SK-N-SH (cell line): Measurements from ENCODE around the gene CAMTA2. TPM values are rescaled to one million over a fixed set of nuclear protein-coding genes. Genes with fewer than 3 reads are reported as not detected.
A peak's percentile ranks its signal among the peaks of the same experiment; 100 is the strongest.

Source experiments
- CTCF ChIA-PET: fragments of 300-600, 350-600 bp; formaldehyde crosslinking; extraction: SDS; loops from one replicate; lab custom pipeline; 2021; lab: Yijun Ruan, JAX
- POLR2A ChIA-PET: fragments of 350-600 bp; sonication (Branson Sonifier 250); formaldehyde crosslinking; extraction: SDS; loops from one replicate; lab custom pipeline; 2020; ENCODE audit warnings: antibody characterized with exemption, inconsistent platforms; lab: Yijun Ruan, JAX
- DNase-seq: peaks from one replicate; pipeline ENCODE4 v3.0.0; 2012
- H2AFZ ChIP-seq: fragments of 200-600 bp; sonication (generic); 2 replicates; pipeline ENCODE4 v1.8.1; 2016; ENCODE audit warnings: antibody characterized with exemption, mild to moderate bottlenecking, low read depth
- H3F3A ChIP-seq: fragments of 200-600 bp; sonication (generic); replicated peaks from 2 replicates; pipeline ENCODE3; 2016; ENCODE audit warnings: antibody characterized with exemption, mild to moderate bottlenecking; ENCODE audit not compliant: insufficient read depth
- H3K27ac ChIP-seq, 2 experiments: fragments of 200-500 bp in 1 of 2; fragments of 200-600 bp in 1 of 2; sonication (Bioruptor generic) in 1 of 2; sonication (generic), shearing (Covaris generic) in 1 of 2; 2 replicates each; pipeline versions ENCODE4 v1.5.1 to v1.6.1; 2014 to 2016; ENCODE audit warnings: low read depth in 2 of 2, inconsistent platforms in 1 of 2, low read length in 1 of 2, mild to moderate bottlenecking in 1 of 2, mixed read lengths in 1 of 2
- H3K27me3 ChIP-seq: fragments of 200-600 bp; sonication (generic), shearing (Covaris generic); 2 replicates; pipeline ENCODE4 v1.6.1; 2016; ENCODE audit warnings: mixed run types; ENCODE audit not compliant: insufficient read depth
- H3K36me3 ChIP-seq, 2 experiments: fragments of 200-500 bp in 1 of 2; fragments of 200-600 bp in 1 of 2; sonication (Bioruptor generic) in 1 of 2; sonication (generic) in 1 of 2; replicated peaks in 1 of 2; 2 replicates each; pipeline versions ENCODE3 to v1.5.1; 2014 to 2016; ENCODE audit warnings: low read length in 1 of 2, mild to moderate bottlenecking in 1 of 2; ENCODE audit not compliant: insufficient read depth in 2 of 2, control insufficient read depth in 1 of 2
- H3K4me1 ChIP-seq, 2 experiments: fragments of 200-500 bp in 1 of 2; fragments of 200-600 bp in 1 of 2; sonication (Bioruptor generic) in 1 of 2; sonication (generic), shearing (Covaris generic) in 1 of 2; 2 replicates each; pipeline versions ENCODE4 v1.5.1 to v1.6.1; 2014 to 2016; ENCODE audit warnings: low read depth in 1 of 2, low read length in 1 of 2, mixed run types in 1 of 2; ENCODE audit not compliant: insufficient read depth in 2 of 2, control insufficient read depth in 1 of 2
- H3K4me2 ChIP-seq: fragments of 200-600 bp; sonication (generic), shearing (Covaris generic); 2 replicates; pipeline ENCODE4 v1.6.1; 2017; ENCODE audit warnings: mixed run types
- H3K4me3 ChIP-seq, 2 experiments: fragments of 200-500 bp in 1 of 2; fragments of 200-600 bp in 1 of 2; sonication (Bioruptor generic) in 1 of 2; sonication (generic), shearing (Covaris generic) in 1 of 2; 2 replicates each; pipeline versions ENCODE4 v1.5.1 to v1.8.1; 2014 to 2016; ENCODE audit warnings: low read depth in 2 of 2, inconsistent platforms in 1 of 2, low read length in 1 of 2, mild to moderate bottlenecking in 1 of 2, mixed read lengths in 1 of 2, moderate library complexity in 1 of 2
- H3K79me2 ChIP-seq: fragments of 200-600 bp; sonication (generic); 2 replicates; pipeline ENCODE4 v1.8.1; 2017; ENCODE audit warnings: mild to moderate bottlenecking; ENCODE audit not compliant: insufficient read depth
- H3K9ac ChIP-seq: fragments of 200-600 bp; sonication (generic); 2 replicates; pipeline ENCODE4 v1.6.1; 2017; ENCODE audit warnings: mixed run types
- H3K9me2 ChIP-seq: fragments of 200-600 bp; sonication (generic); 2 replicates; pipeline ENCODE4 v1.6.1; 2017; ENCODE audit warnings: mixed run types
- H3K9me3 ChIP-seq: fragments of 200-600 bp; sonication (generic); 2 replicates; pipeline ENCODE4 v1.6.1; 2017; ENCODE audit warnings: mixed run types, mild to moderate bottlenecking, moderate library complexity
- H4K20me1 ChIP-seq: fragments of 200-600 bp; sonication (generic); 2 replicates; pipeline ENCODE4 v1.6.1; 2017; ENCODE audit warnings: mild to moderate bottlenecking, mixed run types; ENCODE audit not compliant: insufficient read depth
- CHD2 ChIP-seq: fragments of 150-350 bp; IDR thresholded peaks from 2 replicates; pipeline ENCODE4 v1.6.1; 2018; ENCODE audit warnings: low read length; ENCODE audit not compliant: partially characterized antibody
- ELF1 ChIP-seq: IDR thresholded peaks from 2 replicates; pipeline ENCODE4 v1.4.0; 2012
- FOSL2 ChIP-seq: IDR thresholded peaks from 2 replicates; pipeline ENCODE4 v1.4.0; 2012; ENCODE audit warnings: low read depth, mild to moderate bottlenecking, moderate library complexity, borderline replicate concordance
- FOXJ3 ChIP-seq: sonication (generic); formaldehyde crosslinking; IDR thresholded peaks from 2 replicates; pipeline ENCODE4 v1.5.1; 2020; ENCODE audit warnings: mild to moderate bottlenecking, missing genetic modification reagents
- GABPA ChIP-seq: IDR thresholded peaks from 2 replicates; pipeline ENCODE4 v1.4.0; 2012; ENCODE audit warnings: low read depth, mild to moderate bottlenecking
- JUND ChIP-seq: IDR thresholded peaks from 2 replicates; pipeline ENCODE4 v1.4.0; 2012
- MXI1 ChIP-seq: IDR thresholded peaks from 2 replicates; pipeline ENCODE4 v1.6.1; 2012; ENCODE audit warnings: mild to moderate bottlenecking, low read depth, low read length, improper control_type of control experiment
- NFIC ChIP-seq: IDR thresholded peaks from 2 replicates; pipeline ENCODE4 v1.4.0; 2012; ENCODE audit warnings: borderline replicate concordance
- PBX3 ChIP-seq: IDR thresholded peaks from 2 replicates; pipeline ENCODE4; 2012
- RAD21 ChIP-seq: IDR thresholded peaks from 2 replicates; pipeline ENCODE4 v1.6.1; 2012; ENCODE audit warnings: mild to moderate bottlenecking, low read length
- RXRA ChIP-seq: IDR thresholded peaks from 2 replicates; pipeline ENCODE4 v1.4.0; 2012; ENCODE audit warnings: low read depth, mild to moderate bottlenecking, borderline replicate concordance
- SIN3A ChIP-seq: IDR thresholded peaks from 2 replicates; pipeline ENCODE4 v1.6.1; 2012; ENCODE audit warnings: low read depth, mild to moderate bottlenecking, low read length, moderate library complexity, borderline replicate concordance
- TEAD4 ChIP-seq: IDR thresholded peaks from 2 replicates; pipeline ENCODE4 v1.4.0; 2012; ENCODE audit warnings: mild to moderate bottlenecking, borderline replicate concordance; ENCODE audit not compliant: insufficient read depth
- USF1 ChIP-seq: IDR thresholded peaks from 2 replicates; pipeline ENCODE4 v1.4.0; 2012; ENCODE audit warnings: low read depth, borderline replicate concordance
- USF2 ChIP-seq: fragments of 150-350 bp; IDR thresholded peaks from 2 replicates; pipeline ENCODE4 v1.6.1; 2017; ENCODE audit warnings: antibody characterized with exemption, low read length, low read depth, borderline replicate concordance
- YY1 ChIP-seq: IDR thresholded peaks from 2 replicates; pipeline ENCODE4 v1.4.0; 2012; ENCODE audit warnings: low read depth, mild to moderate bottlenecking
- ZBTB33 ChIP-seq: IDR thresholded peaks from 2 replicates; pipeline ENCODE4 v1.4.0; 2012; ENCODE audit warnings: low read depth, borderline replicate concordance
- WGBS: methylation state at CpG from one replicate; pipeline ENCODE4 v1.1.6; 2017; ENCODE audit warnings: low lambda C conversion rate; 5-methylcytosine and 5-hydroxymethylcytosine counted together
- polyA plus RNA-seq, 3 experiments: library from polyadenylated mRNA; depleted of rRNA; stranded (reverse); fragments of >200 nt; gene quantifications; 2 replicates each; pipeline ENCODE4 v1.2.3, GENCODE V29; 2012

Gene CAMTA2
- polyA plus RNA-seq, 1 of the 3 experiments (the other 2 are of a cell fraction), result 27.0 TPM

- ChIA-PET CTCF (interaction anchor here (0.8 to 6.6 kb wide), 9 partner anchors 11 to 94 kb away, joined by 3 to 52 read pairs (median 4); partner anchors contain the start of genes CAMTA2, CHRNE, ENO3 and SLC25A11), POLR2A (interaction anchor here (1.5 to 4.2 kb wide), 4 partner anchors 16 to 29 kb away, joined by 3 to 56 read pairs (median 34); partner anchors contain the start of genes ENO3, INCA1, KIF1C and PFN1)
- WGBS, result 31% methylated on average over 23 of the region's 23 CpGs
- no peak overlapping the region for H2AFZ ChIP-seq
- H4K20me1 ChIP-seq, result no peaks in the 10 kb centered on the region
- H3K27me3 ChIP-seq, result no peaks in the 10 kb centered on the region
- TF ChIP-seq ZBTB33 (no peak), SIN3A (0 out of 2 replicates have a peak, but pooled peaks have one; percentile 10), USF1 (0 out of 2 replicates have a peak, but pooled peaks have one; percentile 32)
- H3K9me2 ChIP-seq, result no peaks in the 10 kb centered on the region
- H3K9me3 ChIP-seq, result no peaks in the 10 kb centered on the region
- peak; percentile 62 for DNase-seq
- peak overlapping the region; percentile 97 for H3K4me2 ChIP-seq
- peak overlapping the region; percentile 77 for H3K9ac ChIP-seq
- peaks cover 16 to 24% of the 10 kb centered on the region in 2 experiments; a peak in 3 of 4 replicates for H3K4me1 ChIP-seq
- peaks cover 11 to 18% of the 10 kb centered on the region in 2 experiments for H3K36me3 ChIP-seq
- peak overlapping the region; percentile 93 to 96 for H3K27ac ChIP-seq
- peak overlapping the region; percentile 59 to 72 for H3K4me3 ChIP-seq
- peaks cover 48% of the 10 kb centered on the region for H3K79me2 ChIP-seq
- peaks cover 23% of the 10 kb centered on the region for H3F3A ChIP-seq
Measured at GRCh38 chr17:4968486-4969046, 18.9 kb downstream of the CAMTA2 start.

GRCh38 chr17:4967539-4968485, 19.7 kb downstream of the CAMTA2 start, which contains the start of gene SPAG7:
SPAG7 (minus strand) TSS chr17:4967817; CDS start chr17:4967804, 13 bp downstream.
- WGBS, result 6% methylated on average over 27 of the region's 66 CpGs
- no peak within 1 kb of the TSS; the same call in none of the 2 replicates for H2AFZ ChIP-seq
- POLR2A ChIA-PET, result interaction anchor here (0.6 to 4.2 kb wide), 13 partner anchors 9 to 230 kb away, joined by 3 to 56 read pairs (median 5); partner anchors contain the start of genes ENO3, INCA1, KIF1C and PFN1
- H3F3A ChIP-seq, result peaks cover 24% of the 10 kb centered on the region
- peaks cover 16 to 24% of the 10 kb centered on the region in 2 experiments; a peak in 3 of 4 replicates for H3K4me1 ChIP-seq
- H3K4me3 ChIP-seq, result peak within 1 kb of the TSS; percentile 59 to 72
- H3K36me3 ChIP-seq, result peaks cover 7 to 19% of the 10 kb centered on the region in 2 experiments
- H3K9me3 ChIP-seq, result no peaks in the 10 kb centered on the region
- H4K20me1 ChIP-seq, result no peaks in the 10 kb centered on the region
- no peaks in the 10 kb centered on the region for H3K27me3 ChIP-seq
- peaks cover 50% of the 10 kb centered on the region for H3K79me2 ChIP-seq
- CTCF ChIA-PET, result interaction anchor here (0.8 to 6.6 kb wide), 12 partner anchors 12 to 95 kb away, joined by 3 to 52 read pairs (median 3); partner anchors contain the start of genes CAMTA2, ENO3, RNF167 and SLC25A11
- peak; percentile 95 for DNase-seq
- H3K27ac ChIP-seq, result peak within 1 kb of the TSS; percentile 93 to 96
- no peaks in the 10 kb centered on the region for H3K9me2 ChIP-seq
- H3K4me2 ChIP-seq, result peak within 1 kb of the TSS; percentile 97
- peak within 1 kb of the TSS; percentile 77 for H3K9ac ChIP-seq
- TF ChIP-seq JUND (no peak), FOXJ3 (CRISPR knock-in tag) (no peak), MXI1 (peak; percentile 62), CHD2 (peak; percentile 54), ELF1 (0 out of 2 replicates have a peak, but pooled peaks have one; percentile 22), TEAD4 (no peak), FOSL2 (no peak; the same call in 1 of the 2 replicates), RAD21 (peak; percentile 64), PBX3 (no peak), GABPA (peak; percentile 61), USF2 (no peak), RXRA (no peak), SIN3A (peak; percentile 68; the same call in 1 of the 2 replicates), YY1 (peak; percentile 97), NFIC (no peak)
